ENCODE measurements around the gene TEX22. TPM values are rescaled to one million over a fixed set of nuclear protein-coding genes. Genes with fewer than 3 reads are reported as not detected.

TEX22 gene
- polyA plus RNA-seq, 3 donors: 0.52 to 2.2 (median 0.57) TPM

- H3K4me3 ChIP-seq (replicated peaks in 1 of 3; ENCODE audit: low read depth in 2 of 3, low read length in 3 of 3): no peak overlapping the region
- peak overlapping the region in 1 of 2 donors; percentile 97 for H3K27ac ChIP-seq (ENCODE audit: low read depth in 1 of 2, low read length in 2 of 2)
- H3K9me3 ChIP-seq (replicated peaks in 1 of 2; ENCODE audit: control insufficient read depth in 1 of 2, insufficient read depth in 1 of 2, low read length in 2 of 2): no peaks in the 10 kb centered on the region
- H3K4me1 Mint-ChIP-seq: peaks cover 71% of the 10 kb centered on the region
- 96% methylated on average over 4 of the region's 8 CpGs for WGBS (ENCODE audit: insufficient coverage)
- peaks cover 0 to 3% (median 0%) of the 10 kb centered on the region in 7 donors for H3K9me3 Mint-ChIP-seq
- H3K27me3 ChIP-seq (ENCODE audit: control insufficient read depth in 2 of 2, insufficient read depth in 2 of 2, low read length in 2 of 2): no peaks in the 10 kb centered on the region
- H2AFZ ChIP-seq (ENCODE audit: insufficient read depth, low read depth, low read length, poor library complexity, severe bottlenecking): no peak overlapping the region
- H3K36me3 ChIP-seq (replicated peaks in 1 of 2; ENCODE audit: control insufficient read depth in 1 of 2, insufficient read depth in 2 of 2, low read length in 2 of 2): peaks cover under 1 to 9% of the 10 kb centered on the region in 2 donors
- no peak overlapping the region for H3K9ac ChIP-seq (ENCODE audit: insufficient read depth, low read length, poor library complexity, severe bottlenecking)
- no peak overlapping the region for H3K4me2 ChIP-seq (replicated peaks; ENCODE audit: extremely low read depth, low read length, poor library complexity, severe bottlenecking)
- H4K20me1 ChIP-seq (ENCODE audit: insufficient read depth, low read length): no peaks in the 10 kb centered on the region
- H3K27me3 Mint-ChIP-seq (ENCODE audit: low read depth in 3 of 3): peaks cover 0 to 2% (median 0%) of the 10 kb centered on the region in 3 donors
- no peak for DNase-seq
- TF ChIP-seq CTCF (IDR thresholded peaks at IDR 0.05): no peak
- intact Hi-C loops (cut with micrococcal nuclease): loop anchor here in 1 of 2 donors (5.0 kb wide), 1 partner anchor 97 kb away; the partner anchor contains the start of gene TEDC1
- H3K27ac Mint-ChIP-seq: peak overlapping the region in 1 of 7 donors; percentile 84
- H3K79me2 ChIP-seq (ENCODE audit: insufficient read depth, low read length): peaks cover 19% of the 10 kb centered on the region
- H3K4me3 Mint-ChIP-seq: no peak overlapping the region
- peaks cover 5 to 24% of the 10 kb centered on the region in 2 donors for H3K36me3 Mint-ChIP-seq
- H3K4me1 ChIP-seq (ENCODE audit: control insufficient read depth in 1 of 2, insufficient read depth in 2 of 2, low read length in 2 of 2): peaks cover 88 to 97% of the 10 kb centered on the region in 2 donors
Measured at GRCh38 chr14:105395538-105395854, 2.8 kb upstream of the TEX22 start.

- Mint-ChIP-seq H3K4me3 (peak overlapping the region; percentile 51 to 76), H3K27me3 (ENCODE audit: low read depth in 3 of 3) (peaks cover 0 to 2% (median 0%) of the 10 kb centered on the region in 3 donors), H3K36me3 (peaks cover 15 to 31% of the 10 kb centered on the region in 2 donors), H3K4me1 (peaks cover 60% of the 10 kb centered on the region), H3K9me3 (peaks cover 0 to 4% (median 0%) of the 10 kb centered on the region in 7 donors), H3K27ac (peak overlapping the region; percentile 63 to 86 (median 81))
- peaks cover 69 to 78% of the 10 kb centered on the region in 2 donors for H3K4me1 ChIP-seq (ENCODE audit: control insufficient read depth in 1 of 2, insufficient read depth in 2 of 2, low read length in 2 of 2)
- DNase-seq: no peak
- peak overlapping the region; percentile 81 for H3K4me2 ChIP-seq (replicated peaks; ENCODE audit: extremely low read depth, low read length, poor library complexity, severe bottlenecking)
- WGBS (ENCODE audit: insufficient coverage): 91% methylated on average over 11 of the region's 13 CpGs
- no peaks in the 10 kb centered on the region for H4K20me1 ChIP-seq (ENCODE audit: insufficient read depth, low read length)
- peak overlapping the region; percentile 86 for H2AFZ ChIP-seq (ENCODE audit: insufficient read depth, low read depth, low read length, poor library complexity, severe bottlenecking)
- H3K27me3 ChIP-seq (ENCODE audit: control insufficient read depth in 2 of 2, insufficient read depth in 2 of 2, low read length in 2 of 2): no peaks in the 10 kb centered on the region
- H3K36me3 ChIP-seq (replicated peaks in 1 of 2; ENCODE audit: control insufficient read depth in 1 of 2, insufficient read depth in 2 of 2, low read length in 2 of 2): peaks cover 7 to 17% of the 10 kb centered on the region in 2 donors
- peak overlapping the region in 1 of 3 experiments; percentile 86 for H3K4me3 ChIP-seq (replicated peaks in 1 of 3; ENCODE audit: low read depth in 2 of 3, low read length in 3 of 3)
- no peak for TF ChIP-seq CTCF (IDR thresholded peaks at IDR 0.05)
- peak overlapping the region; percentile 94 for H3K9ac ChIP-seq (ENCODE audit: insufficient read depth, low read length, poor library complexity, severe bottlenecking)
- H3K9me3 ChIP-seq (replicated peaks in 1 of 2; ENCODE audit: control insufficient read depth in 1 of 2, insufficient read depth in 1 of 2, low read length in 2 of 2): no peaks in the 10 kb centered on the region
- intact Hi-C loops (cut with micrococcal nuclease): loop anchor here in 1 of 2 donors (5.0 kb wide), 1 partner anchor 95 kb away; the partner anchor contains the start of gene TEDC1
- H3K79me2 ChIP-seq (ENCODE audit: insufficient read depth, low read length): peaks cover 19% of the 10 kb centered on the region
- peak overlapping the region; percentile 59 to 93 for H3K27ac ChIP-seq (ENCODE audit: low read depth in 1 of 2, low read length in 2 of 2)
Measured at GRCh38 chr14:105397350-105397931, 897 bp upstream of the TEX22 start.
